ENCODE results near the gene OGFR.

Gene OGFR, protein sequence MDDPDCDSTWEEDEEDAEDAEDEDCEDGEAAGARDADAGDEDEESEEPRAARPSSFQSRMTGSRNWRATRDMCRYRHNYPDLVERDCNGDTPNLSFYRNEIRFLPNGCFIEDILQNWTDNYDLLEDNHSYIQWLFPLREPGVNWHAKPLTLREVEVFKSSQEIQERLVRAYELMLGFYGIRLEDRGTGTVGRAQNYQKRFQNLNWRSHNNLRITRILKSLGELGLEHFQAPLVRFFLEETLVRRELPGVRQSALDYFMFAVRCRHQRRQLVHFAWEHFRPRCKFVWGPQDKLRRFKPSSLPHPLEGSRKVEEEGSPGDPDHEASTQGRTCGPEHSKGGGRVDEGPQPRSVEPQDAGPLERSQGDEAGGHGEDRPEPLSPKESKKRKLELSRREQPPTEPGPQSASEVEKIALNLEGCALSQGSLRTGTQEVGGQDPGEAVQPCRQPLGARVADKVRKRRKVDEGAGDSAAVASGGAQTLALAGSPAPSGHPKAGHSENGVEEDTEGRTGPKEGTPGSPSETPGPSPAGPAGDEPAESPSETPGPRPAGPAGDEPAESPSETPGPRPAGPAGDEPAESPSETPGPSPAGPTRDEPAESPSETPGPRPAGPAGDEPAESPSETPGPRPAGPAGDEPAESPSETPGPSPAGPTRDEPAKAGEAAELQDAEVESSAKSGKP

GRCh38 chr20:62804627-62805154 lies at the start of gene OGFR:
Gene OGFR (plus strand): TSS chr20:62804835. CDS start chr20:62804860, 25 bp downstream.
- H2AFZ ChIP-seq (ENCODE audit: low read length, unreplicated experiment): peak within 1 kb of the TSS; percentile 73
- H3K4me3 ChIP-seq (ENCODE audit: low read depth, low read length): peak within 1 kb of the TSS; percentile 98
- H3K27me3 ChIP-seq (ENCODE audit: insufficient read depth, low read length): no peaks in the 10 kb centered on the region
- H3K36me3 ChIP-seq (ENCODE audit: insufficient read depth, low read length): peaks cover 5% of the 10 kb centered on the region; the same call in 1 of the 2 replicates
- H3K79me2 ChIP-seq (ENCODE audit: control insufficient read depth, insufficient read depth, low read length, unreplicated experiment): peaks cover 36% of the 10 kb centered on the region
- H3K27ac ChIP-seq (ENCODE audit: low read depth, low read length): peak within 1 kb of the TSS; percentile 55
- peaks cover 11% of the 10 kb centered on the region for H3K4me1 ChIP-seq (ENCODE audit: control insufficient read depth, insufficient read depth, low read length, unreplicated experiment)

- Histone ChIP-seq H3K4me3 (ENCODE audit: low read depth, low read length) (no peak overlapping the region), H3K36me3 (ENCODE audit: insufficient read depth, low read length) (no peaks in the 10 kb centered on the region), H2AFZ (ENCODE audit: low read length, unreplicated experiment) (no peak overlapping the region), H3K27ac (ENCODE audit: low read depth, low read length) (no peak overlapping the region), H3K79me2 (ENCODE audit: control insufficient read depth, insufficient read depth, low read length, unreplicated experiment) (no peaks in the 10 kb centered on the region), H3K27me3 (ENCODE audit: insufficient read depth, low read length) (peaks cover 21% of the 10 kb centered on the region), H3K4me1 (ENCODE audit: control insufficient read depth, insufficient read depth, low read length, unreplicated experiment) (no peaks in the 10 kb centered on the region)
Observed at GRCh38 chr20:62754991-62755356, 49.7 kb upstream of the OGFR start.

DNA sequence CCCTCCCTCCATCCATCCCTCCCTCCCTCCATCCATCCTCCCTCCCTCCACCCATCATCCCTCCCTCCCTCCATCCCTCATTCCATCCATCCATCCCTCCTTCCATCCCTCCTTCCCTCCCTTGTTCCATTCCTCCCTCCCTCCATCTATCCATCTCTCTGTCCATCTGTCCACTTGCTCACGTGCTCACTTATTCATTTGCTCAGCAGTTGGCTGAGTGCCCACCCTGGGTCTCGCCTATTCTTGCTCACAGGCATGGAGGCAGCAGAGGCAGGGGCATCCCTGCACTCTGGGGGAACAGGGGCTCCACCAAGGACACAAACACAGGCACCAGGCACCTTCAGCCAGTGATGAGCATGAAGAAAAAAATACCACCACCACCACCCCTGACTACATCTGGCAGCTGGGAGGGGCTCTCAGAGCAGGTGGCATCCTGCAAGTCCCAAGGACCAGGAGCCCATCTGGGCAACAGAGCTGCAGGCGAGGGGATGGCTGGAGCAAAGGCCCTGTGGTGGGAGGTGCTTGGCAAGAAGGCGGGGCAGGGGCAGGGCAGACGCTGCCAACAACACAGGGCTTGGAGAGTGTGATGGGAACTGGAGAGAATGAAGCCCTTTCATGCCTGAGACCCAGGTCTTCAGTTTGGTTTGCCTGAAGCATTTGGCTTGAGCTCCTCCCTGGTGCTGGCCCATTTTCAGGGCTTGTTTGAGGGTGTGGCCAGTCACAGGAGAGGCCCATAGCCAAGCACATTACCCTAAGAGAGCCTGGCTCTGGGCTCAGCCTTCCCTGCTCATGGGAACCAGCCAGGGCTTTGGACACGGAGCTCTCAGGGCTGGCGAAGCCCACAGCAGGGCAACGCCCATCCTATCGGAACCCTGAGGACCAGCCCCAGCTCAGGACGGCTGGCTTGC lies 48.6 kb upstream of the OGFR start:
- Histone ChIP-seq H3K36me3 (ENCODE audit: insufficient read depth, low read length) (no peaks in the 10 kb centered on the region), H3K27me3 (ENCODE audit: insufficient read depth, low read length) (peaks cover 20% of the 10 kb centered on the region), H3K79me2 (ENCODE audit: control insufficient read depth, insufficient read depth, low read length, unreplicated experiment) (no peaks in the 10 kb centered on the region), H3K4me1 (ENCODE audit: control insufficient read depth, insufficient read depth, low read length, unreplicated experiment) (no peaks in the 10 kb centered on the region), H3K4me3 (ENCODE audit: low read depth, low read length) (no peak overlapping the region), H3K27ac (ENCODE audit: low read depth, low read length) (no peak overlapping the region), H2AFZ (ENCODE audit: low read length, unreplicated experiment) (no peak overlapping the region)

DNA sequence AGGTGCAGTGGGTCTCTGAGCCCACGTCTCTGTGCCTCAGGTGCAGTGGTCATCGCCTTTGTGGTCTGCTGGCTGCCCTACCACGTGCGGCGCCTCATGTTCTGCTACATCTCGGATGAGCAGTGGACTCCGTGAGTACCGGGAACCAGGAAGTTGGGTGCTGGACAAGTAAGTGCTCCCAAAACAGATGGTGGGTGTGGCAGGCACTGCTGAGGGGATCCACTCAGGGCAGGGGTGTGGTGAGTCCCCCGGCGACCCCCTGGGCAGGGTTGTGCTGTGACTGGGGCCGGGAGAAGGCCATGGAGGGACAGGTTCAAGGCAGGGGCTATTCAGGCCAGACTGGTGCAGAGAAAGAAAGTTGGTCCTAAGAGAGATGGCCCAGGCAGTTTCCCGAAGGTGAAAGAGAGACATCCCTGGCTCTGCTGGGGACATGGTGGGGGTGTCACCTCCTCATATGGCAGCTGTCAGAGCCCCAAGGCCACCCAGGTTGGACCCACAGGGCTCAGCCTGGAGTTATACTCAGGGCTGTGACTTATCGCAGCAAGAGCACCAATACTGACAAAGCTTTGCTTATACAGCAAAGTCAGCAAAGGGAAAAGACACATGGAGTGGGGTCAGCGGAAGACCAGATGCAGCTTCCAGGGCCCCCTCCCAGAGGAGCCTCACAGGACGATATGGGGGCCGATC lies 46.3 kb upstream of the OGFR start:
- no peaks in the 10 kb centered on the region for H3K79me2 ChIP-seq (ENCODE audit: control insufficient read depth, insufficient read depth, low read length, unreplicated experiment)

GRCh38 chr20:62759981-62760431 lies 44.6 kb upstream of the OGFR start:
- H3K4me1 ChIP-seq (ENCODE audit: control insufficient read depth, insufficient read depth, low read length, unreplicated experiment): no peaks in the 10 kb centered on the region
- no peak overlapping the region for H2AFZ ChIP-seq (ENCODE audit: low read length, unreplicated experiment)
- peaks cover 20% of the 10 kb centered on the region for H3K27me3 ChIP-seq (ENCODE audit: insufficient read depth, low read length)
- H3K27ac ChIP-seq (ENCODE audit: low read depth, low read length): no peak overlapping the region
- no peaks in the 10 kb centered on the region for H3K79me2 ChIP-seq (ENCODE audit: control insufficient read depth, insufficient read depth, low read length, unreplicated experiment)
- no peaks in the 10 kb centered on the region for H3K36me3 ChIP-seq (ENCODE audit: insufficient read depth, low read length)
- H3K4me3 ChIP-seq (ENCODE audit: low read depth, low read length): no peak overlapping the region

More for the DNA sequence above, 46.3 kb upstream of the OGFR start:
- peaks cover 20% of the 10 kb centered on the region for H3K27me3 ChIP-seq (ENCODE audit: insufficient read depth, low read length)
- H3K27ac ChIP-seq (ENCODE audit: low read depth, low read length): no peak overlapping the region
- no peak overlapping the region for H2AFZ ChIP-seq (ENCODE audit: low read length, unreplicated experiment)
- H3K4me3 ChIP-seq (ENCODE audit: low read depth, low read length): no peak overlapping the region
- H3K4me1 ChIP-seq (ENCODE audit: control insufficient read depth, insufficient read depth, low read length, unreplicated experiment): no peaks in the 10 kb centered on the region
- H3K36me3 ChIP-seq (ENCODE audit: insufficient read depth, low read length): no peaks in the 10 kb centered on the region

GRCh38 chr20:62760471-62760855 lies 44.2 kb upstream of the OGFR start:
- Histone ChIP-seq H3K79me2 (ENCODE audit: control insufficient read depth, insufficient read depth, low read length, unreplicated experiment) (no peaks in the 10 kb centered on the region), H3K4me1 (ENCODE audit: control insufficient read depth, insufficient read depth, low read length, unreplicated experiment) (no peaks in the 10 kb centered on the region), H2AFZ (ENCODE audit: low read length, unreplicated experiment) (no peak overlapping the region), H3K27ac (ENCODE audit: low read depth, low read length) (no peak overlapping the region), H3K36me3 (ENCODE audit: insufficient read depth, low read length) (no peaks in the 10 kb centered on the region), H3K4me3 (ENCODE audit: low read depth, low read length) (no peak overlapping the region), H3K27me3 (ENCODE audit: insufficient read depth, low read length) (peaks cover 20% of the 10 kb centered on the region)

GRCh38 chr20:62760856-62761758 lies 43.5 kb upstream of the OGFR start:
- H3K4me1 ChIP-seq (ENCODE audit: control insufficient read depth, insufficient read depth, low read length, unreplicated experiment): no peaks in the 10 kb centered on the region
- H2AFZ ChIP-seq (ENCODE audit: low read length, unreplicated experiment): no peak overlapping the region
- H3K27ac ChIP-seq (ENCODE audit: low read depth, low read length): no peak overlapping the region
- H3K27me3 ChIP-seq (ENCODE audit: insufficient read depth, low read length): peaks cover 22% of the 10 kb centered on the region
- no peak overlapping the region for H3K4me3 ChIP-seq (ENCODE audit: low read depth, low read length)
- no peaks in the 10 kb centered on the region for H3K36me3 ChIP-seq (ENCODE audit: insufficient read depth, low read length)
- H3K79me2 ChIP-seq (ENCODE audit: control insufficient read depth, insufficient read depth, low read length, unreplicated experiment): no peaks in the 10 kb centered on the region

- H3K79me2 ChIP-seq (ENCODE audit: control insufficient read depth, insufficient read depth, low read length, unreplicated experiment): no peaks in the 10 kb centered on the region
- H2AFZ ChIP-seq (ENCODE audit: low read length, unreplicated experiment): no peak overlapping the region
- H3K4me3 ChIP-seq (ENCODE audit: low read depth, low read length): no peak overlapping the region
- H3K36me3 ChIP-seq (ENCODE audit: insufficient read depth, low read length): no peaks in the 10 kb centered on the region
- no peaks in the 10 kb centered on the region for H3K4me1 ChIP-seq (ENCODE audit: control insufficient read depth, insufficient read depth, low read length, unreplicated experiment)
- H3K27ac ChIP-seq (ENCODE audit: low read depth, low read length): no peak overlapping the region
- peaks cover 21% of the 10 kb centered on the region for H3K27me3 ChIP-seq (ENCODE audit: insufficient read depth, low read length)
Observed at GRCh38 chr20:62761759-62762131, 42.9 kb upstream of the OGFR start.

GRCh38 chr20:62762376-62762775 lies 42.3 kb upstream of the OGFR start:
- Histone ChIP-seq H3K27ac (ENCODE audit: low read depth, low read length) (no peak overlapping the region), H3K36me3 (ENCODE audit: insufficient read depth, low read length) (no peaks in the 10 kb centered on the region), H3K79me2 (ENCODE audit: control insufficient read depth, insufficient read depth, low read length, unreplicated experiment) (no peaks in the 10 kb centered on the region), H3K4me3 (ENCODE audit: low read depth, low read length) (no peak overlapping the region), H3K27me3 (ENCODE audit: insufficient read depth, low read length) (peaks cover 19% of the 10 kb centered on the region), H3K4me1 (ENCODE audit: control insufficient read depth, insufficient read depth, low read length, unreplicated experiment) (no peaks in the 10 kb centered on the region), H2AFZ (ENCODE audit: low read length, unreplicated experiment) (no peak overlapping the region)

All from ACC112 (cell line).